NB4 (cell line): ENCODE results near the gene HOXD4.

Experiments
- CTCF ChIP-seq: IDR thresholded peaks from one replicate; pipeline ENCODE4 v1.5.1; 2012; ENCODE audit warnings: low read depth, low read length
- POLR2A ChIP-seq: IDR thresholded peaks from 2 replicates; pipeline ENCODE4 v1.6.1; 2011; ENCODE audit warnings: mild to moderate bottlenecking; ENCODE audit not compliant: insufficient read length; ENCODE audit errors: extremely low read depth

GRCh38 chr2:176145085-176145969 lies 6.0 kb upstream of the HOXD4 start:
- no peak for TF ChIP-seq CTCF
- no peak for TF ChIP-seq POLR2A
